Keratinocyte (primary cell): ENCODE measurements around the gene TSPEAR.

ENCODE experiments used
- CTCF ChIP-seq, 3 experiments: IDR thresholded peaks in 1 of 3; conservative IDR thresholded peaks in 1 of 3; optimal IDR thresholded peaks in 1 of 3; 2 replicates in 2 of 3; 3 replicates in 1 of 3; pipeline versions ENCODE3 to v1.5.1; 2011; ENCODE audit warnings: low read length in 3 of 3, mild to moderate bottlenecking in 3 of 3, moderate library complexity in 2 of 3, control low read depth in 1 of 3, inconsistent platforms in 1 of 3; ENCODE audit not compliant: insufficient read depth in 2 of 3; ENCODE audit errors: extremely low read depth in 1 of 3
- EZH2 ChIP-seq: IDR thresholded peaks from one replicate; pipeline ENCODE4 v1.6.1; 2012; ENCODE audit warnings: inconsistent platforms, mild to moderate bottlenecking, low read length, moderate library complexity

GRCh38 chr21:44706706-44707581 is 4.4 kb downstream of the TSPEAR start:
- TF ChIP-seq CTCF (optimal IDR thresholded peaks at IDR 0.05 in 1 of 3, IDR thresholded peaks at IDR 0.05 in 1 of 3, conservative IDR thresholded peaks at IDR 0.05 in 1 of 3; ENCODE audit: extremely low read depth in 1 of 3, insufficient read depth in 2 of 3, low read length in 3 of 3) (no peak), EZH2 (no peak)
